GM18873 (cell line): ENCODE measurements around the gene NUDT5.
"Not testable (repeated sequence)": the region's sequence is repeated elsewhere in the genome, so short reads cannot be mapped to it uniquely, and the experiment has no call there.

Source experiments
- ATAC-seq: cut with Tn5 transposase; IDR thresholded peaks from one replicate; pipeline ENCODE4 v1.9.1; 2021; ENCODE audit warnings: mild to moderate bottlenecking, moderate library complexity, moderate number of reproducible peaks; ENCODE audit not compliant: unreplicated experiment, low FRiP score

Gene NUDT5

DNA sequence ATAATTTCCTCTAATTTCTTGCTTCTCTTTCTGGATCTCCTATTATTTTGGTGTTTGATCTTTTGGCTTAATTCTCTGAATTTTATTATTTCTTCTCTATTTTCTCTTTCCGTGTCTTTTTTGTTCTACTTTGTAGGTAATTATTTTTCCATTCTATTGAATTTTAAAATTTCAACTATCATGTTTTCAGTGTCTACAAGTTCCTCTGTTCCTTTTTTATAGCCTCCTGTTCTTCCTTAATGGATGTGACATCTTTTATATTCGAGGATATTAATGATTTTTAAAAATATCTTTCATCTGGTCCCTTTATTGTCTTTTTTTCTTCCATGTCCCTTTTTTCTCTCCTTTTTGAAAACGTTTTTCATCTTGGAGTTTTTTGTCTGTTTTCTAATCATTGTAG, 11.4 kb upstream of the NUDT5 start:
- ATAC-seq = no peak

GRCh38 chr10:12205082-12205481, 9.4 kb upstream of the NUDT5 start:
- ATAC-seq = no peak

- ATAC-seq = no peak
These were observed 6.5 kb upstream of the NUDT5 start for GRCh38 chr10:12202226-12202625.

DNA sequence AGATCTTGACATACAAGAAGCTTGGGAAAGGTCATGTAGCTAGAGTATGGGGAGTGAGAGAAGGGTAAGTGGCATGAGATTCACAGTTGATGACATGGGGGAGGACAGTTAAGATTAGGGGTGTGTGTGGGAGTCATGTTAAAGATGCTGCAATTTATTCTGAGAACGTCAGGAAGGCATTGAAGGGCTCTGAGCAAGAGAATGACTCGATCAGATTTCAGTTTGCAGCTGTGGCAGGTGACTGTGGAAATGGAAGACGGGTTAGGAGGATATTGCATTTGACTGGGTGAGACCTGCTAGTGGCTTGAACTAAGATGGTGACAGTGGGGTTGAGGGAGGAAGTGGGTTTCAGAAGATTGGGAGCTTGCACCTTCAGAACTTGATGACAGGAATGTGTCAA, 5.9 kb upstream of the NUDT5 start:
- ATAC-seq = no peak

- no peak for ATAC-seq
These were observed 5.2 kb upstream of the NUDT5 start for GRCh38 chr10:12200850-12201249.

GRCh38 chr10:12198156-12198555, 2.5 kb upstream of the NUDT5 start:
- ATAC-seq = no peak

DNA sequence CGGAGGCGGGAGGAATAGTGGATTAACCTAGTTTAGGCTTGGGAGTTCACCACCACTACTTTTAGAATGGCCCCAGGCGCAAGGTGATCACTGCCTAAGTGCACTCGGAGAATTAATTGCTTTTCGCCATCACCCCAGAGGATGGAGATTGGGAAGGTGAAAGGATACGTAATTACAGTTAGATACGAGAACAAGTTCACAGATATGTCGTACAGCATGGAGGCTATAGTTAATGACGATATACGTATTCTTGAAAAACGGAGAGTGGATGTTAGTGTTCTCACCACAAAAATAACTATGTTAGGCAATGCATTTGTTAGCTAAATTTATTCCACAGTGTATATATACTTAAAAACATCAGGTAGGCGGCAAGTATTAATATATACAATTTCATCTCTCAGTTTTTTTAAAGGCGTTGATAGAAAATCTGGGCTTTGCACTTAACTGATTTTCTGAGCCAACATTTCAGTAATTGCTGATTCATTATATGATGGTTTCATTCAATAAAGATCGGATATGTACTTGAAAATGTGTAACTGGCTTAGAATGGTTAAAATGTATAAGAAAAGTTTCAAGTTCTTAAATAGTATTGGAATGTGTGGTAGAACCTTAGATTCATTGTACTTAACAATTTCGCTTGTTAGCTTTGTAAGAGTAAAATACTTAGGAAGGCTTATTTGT, 980 bp upstream of the NUDT5 start:
- ATAC-seq = no peak

- ATAC-seq = no peak
These were observed 449 bp downstream of the NUDT5 start for GRCh38 chr10:12195281-12195602.

DNA sequence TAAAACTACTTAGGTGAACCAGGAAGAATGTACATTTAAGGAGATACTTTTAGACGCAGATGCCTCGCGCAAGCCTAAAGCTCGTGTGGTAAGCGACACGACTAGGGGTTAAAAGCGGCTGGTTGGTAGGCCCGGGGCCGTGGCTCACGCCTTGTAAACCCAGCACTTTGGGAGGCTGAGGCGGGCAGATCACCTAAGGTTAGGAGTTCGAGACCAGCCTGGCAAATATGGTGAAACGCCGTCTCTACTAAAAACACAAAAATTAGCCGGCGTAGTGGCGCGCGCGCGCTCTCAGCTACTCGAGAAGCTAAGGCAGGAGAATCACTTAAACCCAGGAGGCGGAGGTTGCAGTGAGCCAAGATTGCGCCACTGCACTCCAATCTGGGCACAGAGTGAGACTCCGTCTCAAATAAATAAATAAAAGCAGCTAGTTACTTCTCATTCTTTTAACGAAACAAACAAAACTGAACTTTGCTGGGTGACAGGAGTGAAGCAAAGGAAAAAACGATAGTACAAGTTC, 879 bp downstream of the NUDT5 start:
- ATAC-seq = no peak

GRCh38 chr10:12193193-12193592, 2.5 kb downstream of the NUDT5 start:
- no peak for ATAC-seq

GRCh38 chr10:12191715-12192114, 4.0 kb downstream of the NUDT5 start:
- no peak for ATAC-seq

DNA sequence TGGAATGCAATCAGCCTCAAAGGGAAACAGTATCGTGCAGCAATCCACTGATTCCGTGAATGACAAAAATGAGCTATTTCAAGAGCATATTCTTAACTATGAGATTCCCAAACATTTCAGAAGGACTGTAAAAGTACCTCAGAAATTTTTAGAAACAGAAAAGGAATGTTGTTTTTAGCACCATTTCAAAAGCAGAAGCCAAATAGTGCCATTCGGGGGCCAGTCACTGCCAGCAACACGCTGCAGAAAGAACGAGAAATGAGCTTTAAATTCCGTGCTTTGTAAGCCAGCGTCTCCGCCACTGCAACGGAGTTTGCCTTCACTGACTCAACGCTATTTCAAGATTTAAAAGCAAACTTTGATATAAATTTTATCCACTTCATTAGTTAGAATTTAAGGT, 6.3 kb downstream of the NUDT5 start:
- ATAC-seq = no peak

- ATAC-seq = no peak
These were observed 7.0 kb downstream of the NUDT5 start for GRCh38 chr10:12188656-12189055.

- no peak for ATAC-seq
These were observed 8.3 kb downstream of the NUDT5 start for GRCh38 chr10:12187321-12187905.

- ATAC-seq = no peak
These were observed 9.4 kb downstream of the NUDT5 start for GRCh38 chr10:12186323-12186722.

- no peak for ATAC-seq
These were observed 11.5 kb downstream of the NUDT5 start for GRCh38 chr10:12184165-12184564.

DNA sequence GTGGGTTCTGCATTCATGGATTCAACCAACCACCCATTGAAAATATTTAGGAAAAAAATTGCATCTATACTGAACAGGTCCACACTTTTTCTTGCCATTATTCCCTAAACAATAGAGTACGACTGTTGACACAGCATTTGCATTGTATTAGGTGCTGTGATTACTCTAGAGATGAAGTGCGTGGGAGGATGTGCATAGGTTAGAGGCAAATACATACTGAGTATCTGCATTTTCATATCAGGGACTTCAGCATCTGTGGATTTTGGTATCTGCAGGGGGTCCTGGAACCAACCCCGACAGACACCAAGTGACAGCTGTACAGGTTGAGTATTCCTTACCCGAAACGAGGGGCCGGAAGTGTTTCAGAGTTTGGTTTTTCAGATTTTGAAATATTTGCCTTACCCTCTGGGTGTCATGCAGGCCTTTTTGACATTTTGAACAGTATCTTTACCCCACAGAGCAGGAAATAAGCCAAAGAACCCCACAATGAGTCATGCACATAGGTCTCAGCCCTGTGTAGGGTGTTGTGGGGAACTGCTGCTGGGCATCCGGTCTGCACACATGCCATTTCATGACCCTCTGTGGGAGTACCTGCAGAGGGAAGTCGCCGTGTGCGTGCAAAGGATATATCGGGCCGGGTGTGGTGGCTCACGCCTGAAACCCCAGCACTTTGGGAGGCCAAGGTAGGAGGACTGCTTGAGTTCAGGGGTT, 14.5 kb downstream of the NUDT5 start:
- peak; percentile 60 for ATAC-seq

GRCh38 chr10:12180221-12180974, 15.3 kb downstream of the NUDT5 start:
- no peak for ATAC-seq

DNA sequence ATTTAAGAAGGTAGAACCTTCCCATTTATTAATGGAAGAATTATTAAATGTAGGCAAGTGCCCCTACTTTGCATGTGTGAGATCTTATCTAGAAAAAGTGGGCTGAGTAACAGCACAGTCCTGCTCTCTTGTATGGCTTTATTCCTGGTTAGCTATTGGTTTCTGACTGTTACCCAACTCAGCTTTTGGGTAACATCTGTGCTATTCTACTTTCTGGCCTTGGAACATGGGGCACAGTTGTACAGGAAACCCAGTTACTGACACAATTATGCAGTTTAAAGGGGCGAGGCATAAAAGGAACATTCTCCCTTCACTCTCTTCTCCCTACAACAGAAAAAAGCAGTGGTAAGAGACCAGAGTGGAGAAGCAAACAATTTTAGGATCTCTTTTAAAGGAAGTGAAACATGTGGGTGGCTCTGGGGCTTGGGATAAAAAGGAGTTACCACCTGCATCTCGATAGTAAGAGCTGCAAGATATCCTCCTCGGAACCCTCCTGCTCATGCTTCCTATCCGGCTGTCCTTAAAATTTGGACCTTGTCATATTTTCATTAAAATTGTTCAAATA, 16.0 kb downstream of the NUDT5 start:
- ATAC-seq = no peak

GRCh38 chr10:12177642-12178041, 18.0 kb downstream of the NUDT5 start:
- no peak for ATAC-seq

DNA sequence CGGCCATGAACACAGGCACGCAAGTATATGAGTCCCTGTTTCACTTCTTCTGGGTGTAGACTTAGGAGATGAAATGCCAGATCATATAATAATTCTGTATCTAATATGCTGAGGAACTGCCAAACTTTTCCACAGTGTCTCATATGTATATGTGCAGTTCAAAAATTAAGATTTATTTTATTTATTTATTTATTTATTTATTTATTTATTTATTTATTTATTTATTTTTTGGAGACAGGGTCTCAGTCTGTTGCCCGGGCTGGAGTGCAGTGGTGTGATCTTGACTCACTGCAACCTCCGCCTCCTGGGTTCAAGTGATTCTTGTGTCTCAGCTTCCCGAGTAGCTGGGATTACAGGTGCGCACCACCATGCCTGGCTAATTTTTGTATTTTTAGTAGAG, 24.2 kb downstream of the NUDT5 start:
- not testable (repeated sequence) for ATAC-seq
